Colonic mucosa (tissue), 4 donors: ENCODE measurements around the gene MEDAG. TPM values are rescaled to one million over a fixed set of nuclear protein-coding genes. Genes with fewer than 3 reads are reported as not detected.

ENCODE experiments used
- DNase-seq: peaks from one replicate; pipeline ENCODE4 v3.0.0-alpha.2; 2020
- H3K27ac ChIP-seq: fragments of 200-600 bp; one replicate; pipeline ENCODE4 v1.8.0; 2021
- H3K27me3 ChIP-seq: fragments of 200-600 bp; one replicate; pipeline ENCODE4 v1.8.0; 2021
- H3K36me3 ChIP-seq: fragments of 200-600 bp; one replicate; pipeline ENCODE4 v1.8.0; 2021
- H3K4me1 ChIP-seq: fragments of 200-600 bp; one replicate; pipeline ENCODE4 v1.8.0; 2021; ENCODE audit warnings: mild to moderate bottlenecking
- H3K4me3 ChIP-seq: fragments of 200-600 bp; one replicate; pipeline ENCODE4 v1.8.0; 2021
- H3K9ac ChIP-seq, 2 donors: one replicate each; pipeline ENCODE4 v1.7.0; 2013; ENCODE audit warnings: control low read depth in 2 of 2, low read depth in 2 of 2, low read length in 2 of 2
- H3K9me3 ChIP-seq: fragments of 200-600 bp; one replicate; pipeline ENCODE4 v1.8.0; 2021
- intact Hi-C: fragments of 100-400 bp; cut with DNase I; formaldehyde crosslinking; loops from one replicate; pipeline ENCODE4 v1.14.1; 2022
- total RNA-seq, 2 donors: library from RNA; stranded (reverse); fragmentation: NEBNext Ultra II Directional in 1 of 2; extraction: Animal tissue kit (Norgen Biotek cat#: 25700) in 1 of 2; gene quantifications; one replicate each; pipeline ENCODE4 v1.2.1, GENCODE V29; 2021
- TF ChIP-seq, protein P1 (sequence below): fragments of 200-600 bp; IDR thresholded peaks from one replicate; pipeline ENCODE4 v1.8.0; 2022; ENCODE audit warnings: antibody characterized with exemption, mild to moderate bottlenecking
- donor health status: healthy.
- donor health status: DM: no; HTN: no; CAD: no.
- donor health status: DM: no; HTN: no; CAD: no.

The MEDAG gene
- total RNA-seq, 2 donors from 2014 or later = 0.62 to 2.6 TPM

DNA sequence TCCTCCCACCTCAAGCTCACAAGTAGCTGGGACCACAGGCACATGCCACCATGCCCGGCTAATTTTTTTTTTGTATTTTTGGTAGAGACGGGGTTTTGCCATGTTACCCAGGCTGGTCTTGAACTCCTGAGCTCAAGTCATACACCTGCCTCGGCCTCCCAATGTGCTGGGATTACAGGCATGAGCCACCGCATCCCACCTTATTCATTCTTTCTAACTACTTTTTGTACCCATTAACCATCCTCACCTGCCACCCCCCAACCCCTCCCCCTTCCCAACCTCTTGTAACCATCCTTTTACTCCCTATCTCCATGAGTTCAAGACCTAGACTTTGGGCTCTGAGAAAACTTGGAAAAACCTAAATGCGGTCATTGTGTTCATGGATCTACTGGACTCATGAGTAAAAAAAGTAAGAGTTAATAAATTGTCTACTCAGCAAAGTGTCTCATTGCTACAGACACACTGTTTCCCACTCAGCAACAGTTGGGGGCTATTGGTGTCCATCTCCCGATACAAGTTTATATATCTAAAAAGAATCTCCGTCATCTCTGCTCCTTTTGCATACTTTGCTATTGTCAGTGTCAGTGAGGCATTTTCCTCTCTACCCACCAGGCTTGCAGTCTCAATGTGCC is 44.1 kb upstream of the MEDAG start:
- no peaks in the 10 kb centered on the region for H3K27me3 ChIP-seq
- DNase-seq = no peak
- no peaks in the 10 kb centered on the region for H3K9me3 ChIP-seq
- H3K4me3 ChIP-seq = no peak overlapping the region
- no peaks in the 10 kb centered on the region for H3K36me3 ChIP-seq
- intact Hi-C loops = loop anchor here (10.0 kb wide), 2 partner anchors 187 to 727 kb away; no protein-coding TSS in a partner anchor
- no peaks in the 10 kb centered on the region for H3K4me1 ChIP-seq
- TF ChIP-seq, protein P1, sequence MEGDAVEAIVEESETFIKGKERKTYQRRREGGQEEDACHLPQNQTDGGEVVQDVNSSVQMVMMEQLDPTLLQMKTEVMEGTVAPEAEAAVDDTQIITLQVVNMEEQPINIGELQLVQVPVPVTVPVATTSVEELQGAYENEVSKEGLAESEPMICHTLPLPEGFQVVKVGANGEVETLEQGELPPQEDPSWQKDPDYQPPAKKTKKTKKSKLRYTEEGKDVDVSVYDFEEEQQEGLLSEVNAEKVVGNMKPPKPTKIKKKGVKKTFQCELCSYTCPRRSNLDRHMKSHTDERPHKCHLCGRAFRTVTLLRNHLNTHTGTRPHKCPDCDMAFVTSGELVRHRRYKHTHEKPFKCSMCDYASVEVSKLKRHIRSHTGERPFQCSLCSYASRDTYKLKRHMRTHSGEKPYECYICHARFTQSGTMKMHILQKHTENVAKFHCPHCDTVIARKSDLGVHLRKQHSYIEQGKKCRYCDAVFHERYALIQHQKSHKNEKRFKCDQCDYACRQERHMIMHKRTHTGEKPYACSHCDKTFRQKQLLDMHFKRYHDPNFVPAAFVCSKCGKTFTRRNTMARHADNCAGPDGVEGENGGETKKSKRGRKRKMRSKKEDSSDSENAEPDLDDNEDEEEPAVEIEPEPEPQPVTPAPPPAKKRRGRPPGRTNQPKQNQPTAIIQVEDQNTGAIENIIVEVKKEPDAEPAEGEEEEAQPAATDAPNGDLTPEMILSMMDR = no peak
- no peak overlapping the region for H3K27ac ChIP-seq
- no peak overlapping the region for H3K9ac ChIP-seq

DNA sequence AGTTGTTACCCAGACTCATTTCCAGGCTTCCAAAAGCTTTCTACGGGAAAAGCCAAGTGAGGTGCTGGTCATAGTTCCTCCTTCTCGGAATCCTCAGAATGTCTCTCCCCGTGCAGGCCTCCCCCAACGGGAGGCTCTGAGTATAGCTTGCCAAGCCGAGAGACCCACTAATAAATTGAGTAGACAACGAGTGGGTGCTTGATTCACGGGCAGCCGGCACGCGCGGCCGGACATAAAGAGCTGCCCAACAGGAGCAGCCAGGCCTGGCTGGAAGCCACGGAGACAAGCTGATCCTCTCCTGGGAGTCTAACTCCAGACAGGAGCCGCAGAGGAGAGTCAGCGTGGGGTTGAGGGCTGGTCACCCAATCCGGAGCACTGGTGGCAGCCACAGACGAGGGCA is 43.4 kb upstream of the MEDAG start:
- TF ChIP-seq, protein P1 = no peak
- DNase-seq = no peak
- Histone ChIP-seq H3K4me1 (no peaks in the 10 kb centered on the region), H3K36me3 (no peaks in the 10 kb centered on the region), H3K4me3 (no peak overlapping the region), H3K9ac (no peak overlapping the region), H3K9me3 (no peaks in the 10 kb centered on the region), H3K27me3 (no peaks in the 10 kb centered on the region), H3K27ac (no peak overlapping the region)
- intact Hi-C loops = loop anchor here (10.0 kb wide), 2 partner anchors 188 to 728 kb away; no protein-coding TSS in a partner anchor

DNA sequence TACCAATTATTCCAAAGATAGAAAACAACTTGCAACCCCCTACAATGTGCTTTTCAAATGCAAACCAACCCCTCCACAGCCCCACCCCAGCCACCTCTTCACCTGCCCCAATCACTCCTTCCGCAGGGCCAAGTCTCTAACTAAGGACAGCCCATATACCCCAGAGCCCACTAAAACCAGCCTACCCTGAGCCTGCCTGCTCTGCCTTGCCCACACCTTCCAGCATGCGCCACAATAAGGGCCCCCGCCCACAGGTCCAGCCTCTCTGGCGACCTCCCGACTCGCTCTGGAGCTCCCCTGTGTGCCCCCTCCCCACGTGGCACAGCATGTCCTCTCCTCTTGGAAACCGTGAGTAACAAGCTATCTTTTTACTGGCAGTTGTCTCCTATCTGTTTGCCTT is 42.8 kb upstream of the MEDAG start:
- intact Hi-C loops = loop anchor here (10.0 kb wide), 2 partner anchors 188 to 728 kb away; no protein-coding TSS in a partner anchor
- Histone ChIP-seq H3K27me3 (no peaks in the 10 kb centered on the region), H3K9me3 (no peaks in the 10 kb centered on the region), H3K9ac (no peak overlapping the region), H3K36me3 (no peaks in the 10 kb centered on the region), H3K4me1 (no peaks in the 10 kb centered on the region), H3K4me3 (no peak overlapping the region), H3K27ac (no peak overlapping the region)
- no peak for DNase-seq
- TF ChIP-seq, protein P1 = no peak

DNA sequence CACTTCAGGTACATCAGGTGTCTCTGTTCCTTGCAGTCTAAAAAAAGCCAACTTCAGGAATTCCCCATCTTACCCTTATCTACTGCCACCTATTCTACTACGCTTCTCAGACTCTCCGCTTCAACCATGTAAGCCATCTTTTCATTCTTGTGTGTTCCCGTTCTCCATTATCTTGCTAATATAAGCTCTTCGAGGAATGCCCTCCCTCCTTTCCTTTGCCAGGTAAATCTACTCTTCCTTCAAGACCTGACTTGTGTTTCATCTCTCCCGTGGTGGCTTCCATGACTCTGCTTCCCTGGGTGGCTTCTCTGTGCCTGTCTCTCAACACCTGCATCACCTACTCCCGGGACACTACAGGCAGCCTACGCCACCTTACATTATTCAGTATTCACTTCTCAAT is 42.3 kb upstream of the MEDAG start:
- DNase-seq = no peak
- intact Hi-C loops = loop anchor here (2.0 to 10.0 kb wide), 3 partner anchors 61 to 729 kb away; no protein-coding TSS in a partner anchor
- Histone ChIP-seq H3K9ac (no peak overlapping the region), H3K27ac (peak overlapping the region; percentile 63), H3K36me3 (no peaks in the 10 kb centered on the region), H3K9me3 (no peaks in the 10 kb centered on the region), H3K4me3 (no peak overlapping the region), H3K27me3 (no peaks in the 10 kb centered on the region), H3K4me1 (no peaks in the 10 kb centered on the region)
- TF ChIP-seq, protein P1 = no peak

DNA sequence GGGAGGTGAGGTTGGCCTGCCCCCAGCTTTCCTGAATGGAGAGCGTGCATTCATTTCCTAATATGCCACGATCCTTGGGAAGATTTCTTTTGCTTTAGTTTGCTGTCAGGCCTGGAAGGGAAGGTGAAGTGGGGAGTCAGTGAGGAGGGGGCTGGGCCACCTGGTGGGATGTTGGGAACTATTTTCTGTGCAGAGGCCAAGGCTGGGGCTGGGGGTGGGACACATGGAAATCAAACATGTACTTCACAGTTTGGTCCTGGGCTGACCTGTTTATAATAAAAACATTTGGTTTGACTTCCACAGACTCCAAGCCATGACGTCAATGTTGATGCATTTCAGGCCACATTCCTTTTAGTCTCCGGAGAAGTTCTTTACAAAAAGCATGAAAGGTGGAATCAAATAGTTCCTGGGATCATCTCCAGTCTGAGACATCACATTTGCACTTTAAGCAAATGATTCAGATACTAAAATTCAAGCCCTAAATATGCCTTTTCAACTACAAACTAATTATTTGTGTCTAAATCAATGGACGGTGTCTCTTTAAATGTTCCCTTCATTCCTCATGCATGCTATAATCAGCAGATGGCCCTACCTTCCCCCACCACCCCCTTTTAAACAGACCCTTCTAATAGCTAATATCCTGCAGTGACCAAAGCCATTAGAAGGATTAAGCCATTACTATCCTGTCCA is 41.5 kb upstream of the MEDAG start:
- intact Hi-C loops = loop anchor here (2.0 to 10.0 kb wide), 3 partner anchors 62 to 730 kb away; no protein-coding TSS in a partner anchor
- Histone ChIP-seq H3K9me3 (no peaks in the 10 kb centered on the region), H3K4me1 (no peaks in the 10 kb centered on the region), H3K9ac (no peak overlapping the region), H3K27ac (peak overlapping the region; percentile 63), H3K36me3 (no peaks in the 10 kb centered on the region), H3K27me3 (no peaks in the 10 kb centered on the region), H3K4me3 (no peak overlapping the region)
- DNase-seq = no peak
- TF ChIP-seq, protein P1 = no peak
